CD4-positive, alpha-beta T cell treated with Interleukin-4 for 1 hour (primary cell): Measurements from ENCODE around the gene MET.
"Not testable (repeated sequence)": the region's sequence is repeated elsewhere in the genome, so short reads cannot be mapped to it uniquely, and the experiment has no call there.

ENCODE experiments used
- DNase-seq, 2 donors: peaks; one replicate each; pipeline ENCODE4 v3.0.0-alpha.2; 2020 to 2022

The MET gene

DNA sequence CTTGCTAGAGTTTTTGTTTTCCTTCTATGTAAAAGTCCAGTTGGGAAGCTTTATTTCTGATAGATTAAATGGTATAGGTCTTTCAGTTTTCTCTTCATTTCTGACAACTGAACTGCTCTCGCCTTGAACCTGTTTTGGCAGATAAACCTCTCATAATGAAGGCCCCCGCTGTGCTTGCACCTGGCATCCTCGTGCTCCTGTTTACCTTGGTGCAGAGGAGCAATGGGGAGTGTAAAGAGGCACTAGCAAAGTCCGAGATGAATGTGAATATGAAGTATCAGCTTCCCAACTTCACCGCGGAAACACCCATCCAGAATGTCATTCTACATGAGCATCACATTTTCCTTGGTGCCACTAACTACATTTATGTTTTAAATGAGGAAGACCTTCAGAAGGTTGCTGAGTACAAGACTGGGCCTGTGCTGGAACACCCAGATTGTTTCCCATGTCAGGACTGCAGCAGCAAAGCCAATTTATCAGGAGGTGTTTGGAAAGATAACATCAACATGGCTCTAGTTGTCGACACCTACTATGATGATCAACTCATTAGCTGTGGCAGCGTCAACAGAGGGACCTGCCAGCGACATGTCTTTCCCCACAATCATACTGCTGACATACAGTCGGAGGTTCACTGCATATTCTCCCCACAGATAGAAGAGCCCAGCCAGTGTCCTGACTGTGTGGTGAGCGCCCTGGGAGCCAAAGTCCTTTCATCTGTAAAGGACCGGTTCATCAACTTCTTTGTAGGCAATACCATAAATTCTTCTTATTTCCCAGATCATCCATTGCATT lies 27.1 kb downstream of the MET start:
- DNase-seq: no peak

DNA sequence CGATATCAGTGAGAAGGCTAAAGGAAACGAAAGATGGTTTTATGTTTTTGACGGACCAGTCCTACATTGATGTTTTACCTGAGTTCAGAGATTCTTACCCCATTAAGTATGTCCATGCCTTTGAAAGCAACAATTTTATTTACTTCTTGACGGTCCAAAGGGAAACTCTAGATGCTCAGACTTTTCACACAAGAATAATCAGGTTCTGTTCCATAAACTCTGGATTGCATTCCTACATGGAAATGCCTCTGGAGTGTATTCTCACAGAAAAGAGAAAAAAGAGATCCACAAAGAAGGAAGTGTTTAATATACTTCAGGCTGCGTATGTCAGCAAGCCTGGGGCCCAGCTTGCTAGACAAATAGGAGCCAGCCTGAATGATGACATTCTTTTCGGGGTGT lies 27.7 kb downstream of the MET start:
- no peak for DNase-seq

DNA sequence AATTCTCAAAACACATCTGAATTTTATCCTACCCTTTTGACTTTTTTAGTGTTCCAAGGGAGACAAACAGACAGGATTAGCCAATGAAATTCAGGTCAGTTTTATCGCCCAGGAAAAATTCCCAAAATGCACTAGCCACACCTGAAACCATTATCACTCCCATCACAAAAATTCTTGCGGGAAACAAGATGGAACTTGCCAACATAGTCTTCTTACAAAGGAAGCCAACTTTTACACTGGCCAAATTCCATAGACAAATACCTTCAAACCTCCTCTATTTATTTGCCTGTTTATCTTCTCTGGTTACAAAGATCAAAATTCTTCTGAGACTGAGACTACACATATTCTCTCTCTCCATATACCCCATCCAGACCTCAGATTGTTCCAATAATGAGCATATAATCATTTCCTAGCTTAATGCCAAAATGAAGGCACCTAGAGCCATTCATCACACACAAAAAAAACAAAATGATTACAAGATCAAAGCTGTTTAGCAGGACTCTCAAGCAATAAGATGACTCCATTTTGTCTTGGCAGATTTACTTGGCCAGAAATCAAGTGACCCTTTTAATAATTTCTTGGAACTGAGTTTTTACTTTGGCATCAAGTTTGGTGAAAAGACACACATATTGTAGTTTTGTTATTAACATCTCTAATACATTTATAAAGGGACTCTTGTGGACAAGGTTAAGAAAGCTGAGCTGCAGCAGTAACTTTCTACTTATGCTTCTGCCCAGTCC lies 30.2 kb downstream of the MET start:
- DNase-seq: no peak

DNA sequence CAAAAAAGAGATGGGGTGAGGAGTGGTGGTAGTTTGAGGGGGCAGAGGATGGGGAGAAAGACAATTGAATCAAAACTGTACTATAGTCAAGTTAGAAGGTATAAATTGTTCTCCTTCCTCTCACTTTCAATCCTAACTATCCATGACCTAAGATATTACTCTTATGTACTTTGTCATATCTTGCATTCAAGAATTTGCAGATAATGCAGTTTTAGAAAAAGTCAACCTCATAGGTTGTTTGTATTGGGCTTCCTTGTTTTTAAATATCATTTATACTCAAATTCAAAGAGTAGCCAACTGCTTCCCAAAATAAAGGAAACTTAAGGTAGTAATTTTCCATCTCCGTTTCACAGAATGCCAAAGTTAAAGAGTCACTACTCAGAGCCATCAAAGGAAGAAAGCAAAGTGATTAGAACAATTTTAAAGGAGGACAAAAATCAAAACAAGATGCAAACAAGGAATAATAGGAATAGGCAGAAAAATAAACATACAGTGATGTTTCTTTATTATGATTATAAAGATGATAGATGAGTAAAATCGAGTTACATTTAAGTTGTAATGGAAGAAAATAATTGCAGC lies 32.7 kb downstream of the MET start:
- DNase-seq: no peak

DNA sequence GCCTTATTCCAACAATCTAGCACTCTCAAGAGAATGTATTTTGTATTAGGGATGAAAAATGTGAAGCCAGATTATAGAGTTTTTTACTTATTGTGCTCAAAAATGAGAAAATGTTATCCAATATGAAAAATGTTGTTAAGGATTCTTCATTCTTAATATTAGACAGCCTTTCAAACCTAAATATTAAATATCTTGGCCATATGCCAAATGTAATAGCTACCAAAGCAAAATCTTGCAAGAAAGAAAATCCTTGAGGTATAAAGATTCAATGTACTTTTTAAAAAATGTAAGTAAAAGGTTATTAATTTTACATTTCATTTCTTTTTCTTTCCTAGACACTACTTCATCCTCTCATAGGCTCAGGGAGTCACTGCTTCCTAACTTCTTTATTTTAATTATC lies 33.4 kb downstream of the MET start:
- no peak for DNase-seq

DNA sequence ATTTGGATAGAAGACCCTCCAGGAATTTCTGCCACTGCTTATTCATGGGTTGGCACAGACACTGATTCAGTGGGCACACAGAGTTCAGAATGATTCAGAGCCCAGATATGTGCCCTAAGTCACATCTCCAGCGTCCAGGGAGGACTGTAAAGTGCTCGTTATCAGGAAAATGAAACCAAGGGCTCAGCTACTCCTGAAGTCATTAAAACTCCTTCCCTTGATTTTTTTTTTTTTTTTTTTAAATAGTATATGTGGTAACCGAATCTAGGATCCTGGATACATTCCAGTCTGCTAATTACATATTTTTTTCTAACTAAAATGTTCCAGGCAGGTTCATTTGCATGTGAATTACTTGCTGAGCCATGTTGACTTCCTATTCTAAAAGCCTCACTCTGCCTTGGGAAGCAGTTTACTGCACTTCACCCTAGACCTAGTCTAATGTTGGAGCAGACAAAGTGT lies 34.7 kb downstream of the MET start:
- DNase-seq: no peak

DNA sequence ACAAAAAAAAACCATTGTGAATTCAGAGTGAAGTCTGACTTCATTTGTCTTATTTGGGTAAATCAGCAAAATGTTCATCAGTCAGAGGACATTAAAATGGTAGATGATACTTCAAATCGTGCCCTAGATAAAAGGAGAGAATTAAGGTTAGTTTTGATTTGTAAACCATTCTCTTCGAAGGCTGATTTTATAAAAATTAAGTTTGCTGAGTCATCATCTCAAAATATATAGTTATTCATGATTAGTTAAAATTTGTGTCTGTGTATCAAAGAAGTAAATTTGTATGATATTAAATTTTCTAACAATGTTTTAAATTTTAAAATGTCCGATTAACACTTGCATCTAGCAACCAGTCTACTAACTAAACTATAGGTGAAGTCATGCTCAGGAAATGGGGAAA lies 35.3 kb downstream of the MET start:
- DNase-seq: no peak

DNA sequence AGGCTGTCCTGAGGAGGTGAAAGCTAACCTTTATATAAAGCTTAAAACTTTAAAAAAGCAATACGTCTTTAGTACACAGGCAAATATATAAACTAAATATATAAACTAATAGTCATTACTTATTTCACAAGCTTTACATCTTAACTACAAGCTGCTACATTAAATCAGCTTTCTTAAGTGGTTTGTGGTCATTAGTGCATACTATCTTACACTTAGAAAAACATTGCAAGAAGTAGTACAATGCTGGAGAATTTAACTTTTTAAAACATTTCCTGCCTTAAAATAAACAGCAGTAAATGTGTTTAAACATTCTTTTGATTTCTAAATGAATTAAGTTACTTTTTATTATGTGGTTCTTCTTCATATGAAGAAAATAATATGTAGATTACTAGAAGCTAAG lies 36.3 kb downstream of the MET start:
- DNase-seq: no peak

DNA sequence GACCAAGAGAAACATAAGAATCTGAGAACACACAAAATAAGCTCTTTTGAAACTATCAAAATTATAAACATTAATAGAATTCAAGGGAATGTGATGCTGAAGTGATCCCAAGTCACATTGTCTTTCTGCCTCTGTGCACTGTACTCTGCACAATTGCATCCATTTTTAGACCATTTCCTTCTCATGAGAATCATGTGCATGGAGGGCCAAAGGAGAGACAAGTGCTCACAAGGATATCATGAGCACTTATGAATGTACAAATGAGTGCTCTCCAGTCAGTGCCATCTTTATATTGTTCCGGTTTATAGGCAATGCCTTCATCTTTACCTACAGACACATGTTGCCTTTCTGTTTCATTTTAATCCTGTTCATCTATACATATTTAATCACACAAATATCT lies 36.9 kb downstream of the MET start:
- DNase-seq: no peak

DNA sequence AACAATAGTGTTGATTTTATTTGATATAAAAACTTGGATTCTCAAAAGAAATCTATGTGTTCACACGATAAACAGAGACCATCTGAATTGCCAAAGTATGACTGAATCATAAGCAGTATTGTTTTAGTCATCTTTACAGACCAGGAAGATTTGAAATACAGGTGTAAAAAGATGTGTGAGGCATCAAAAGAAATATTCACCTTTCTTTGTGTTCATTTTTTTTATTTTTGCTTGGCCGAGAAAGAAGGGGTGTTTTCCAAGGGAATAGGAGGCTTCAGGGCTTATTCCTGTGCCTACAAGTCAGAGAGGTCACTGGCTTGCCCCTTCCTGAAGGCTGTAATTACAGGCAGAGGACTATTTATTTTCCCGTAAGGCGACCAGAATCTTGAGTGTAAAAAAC lies 37.3 kb downstream of the MET start:
- DNase-seq: no peak

DNA sequence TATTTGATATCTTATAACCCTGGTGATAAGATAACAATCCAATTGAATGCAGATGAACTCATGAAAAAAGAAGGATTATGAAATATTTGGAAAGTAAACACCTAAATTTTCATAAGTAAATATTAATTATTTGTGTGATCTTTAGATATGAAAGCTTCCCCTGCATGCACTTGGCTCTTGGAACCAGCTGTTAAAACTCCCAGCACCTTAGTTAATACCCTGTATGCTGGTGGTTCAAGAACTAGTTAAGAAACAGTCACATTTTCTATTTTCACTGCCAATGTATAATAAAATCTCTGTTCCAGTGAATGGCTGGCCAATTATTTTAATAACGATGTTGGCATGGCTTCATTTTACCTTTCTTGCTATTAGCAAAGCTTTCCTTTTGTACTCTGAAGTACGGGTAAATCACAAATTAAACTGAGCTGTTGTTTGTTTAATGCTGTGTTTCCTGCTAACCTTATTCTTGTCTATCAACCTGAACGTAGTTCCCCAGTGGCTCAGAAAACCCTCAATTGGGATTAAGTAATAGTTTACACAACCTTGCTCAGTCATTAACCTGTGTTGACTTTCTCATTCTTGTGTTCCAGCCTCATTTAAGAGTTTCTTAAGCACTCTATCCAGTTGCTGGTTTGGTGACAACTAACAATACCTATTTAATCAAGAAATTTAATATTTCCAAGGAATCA lies 38.9 kb downstream of the MET start:
- no peak for DNase-seq

DNA sequence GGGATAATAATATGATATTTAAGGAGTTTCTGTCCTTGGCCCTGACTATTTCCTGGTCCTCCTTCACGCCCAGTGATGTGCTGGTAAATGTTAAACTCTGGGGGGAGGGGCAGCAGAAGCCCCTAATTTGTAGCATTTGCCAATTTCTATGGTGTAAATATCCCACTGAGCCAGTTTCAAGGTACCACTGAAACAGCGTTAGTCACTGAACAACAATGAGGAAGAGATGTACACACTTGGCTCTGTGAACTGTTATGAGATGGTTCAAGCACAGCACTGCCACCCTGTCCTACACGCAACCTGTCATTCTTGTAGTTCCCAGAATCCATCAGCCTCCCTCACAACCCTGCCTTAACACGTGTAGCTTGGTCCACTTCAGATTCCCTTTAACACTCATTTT lies 39.8 kb downstream of the MET start:
- no peak for DNase-seq

DNA sequence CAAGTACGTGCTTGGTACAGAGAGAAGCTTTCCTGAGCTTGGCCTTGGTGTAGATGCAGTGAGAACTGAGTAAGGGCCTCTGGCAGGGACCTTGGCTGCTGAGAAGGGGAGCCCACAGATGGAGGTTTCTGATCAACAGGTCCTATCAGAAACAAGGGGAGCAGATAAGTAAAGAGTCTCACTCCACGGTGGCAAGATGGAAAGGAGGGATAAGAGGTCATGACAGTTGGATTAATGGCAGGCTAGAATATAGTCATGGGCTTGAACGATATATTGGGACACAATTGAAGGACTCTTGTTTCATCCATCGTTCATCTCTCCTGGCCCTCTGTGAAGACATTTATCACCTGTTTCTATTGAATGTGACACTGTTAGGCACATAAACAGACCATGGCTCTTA lies 41.5 kb downstream of the MET start:
- no peak for DNase-seq

DNA sequence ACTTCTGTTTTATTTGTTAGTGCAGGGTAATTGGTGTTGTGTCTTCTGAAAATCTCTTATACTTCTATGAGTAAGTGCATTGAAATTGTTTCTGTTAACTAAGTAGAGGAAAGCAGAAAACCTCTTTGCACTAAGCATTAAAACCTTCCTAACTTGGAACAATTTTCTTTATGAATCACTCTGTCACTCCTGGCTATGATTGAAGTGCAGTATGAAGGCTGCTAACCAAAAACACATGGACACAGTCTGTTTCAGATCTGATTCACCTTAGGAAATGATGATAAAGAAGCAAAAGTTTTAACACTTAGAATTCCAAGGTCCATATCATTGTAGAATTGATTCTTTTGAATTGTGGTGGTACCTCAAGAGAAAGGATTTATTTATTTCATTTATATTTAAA lies 41.9 kb downstream of the MET start:
- no peak for DNase-seq

DNA sequence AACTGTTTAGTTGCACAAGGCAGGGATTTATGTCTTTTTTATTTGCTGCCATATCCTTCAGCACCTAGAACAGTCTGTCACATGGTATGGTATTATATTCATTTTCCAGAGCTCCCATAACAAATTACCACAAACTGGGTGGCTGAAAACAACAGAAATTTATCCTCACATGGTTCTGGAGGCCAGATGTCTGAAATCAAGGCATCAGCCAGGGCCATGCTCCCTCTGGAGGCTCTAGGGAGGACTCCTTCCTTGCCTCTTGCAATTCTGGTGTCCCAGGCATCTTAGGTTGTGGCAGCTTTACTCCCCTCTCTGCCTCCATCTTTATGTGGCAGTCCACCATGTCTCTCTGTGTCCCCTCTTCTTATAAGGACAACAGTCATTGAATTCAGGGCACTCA lies 43.1 kb downstream of the MET start:
- no peak for DNase-seq

DNA sequence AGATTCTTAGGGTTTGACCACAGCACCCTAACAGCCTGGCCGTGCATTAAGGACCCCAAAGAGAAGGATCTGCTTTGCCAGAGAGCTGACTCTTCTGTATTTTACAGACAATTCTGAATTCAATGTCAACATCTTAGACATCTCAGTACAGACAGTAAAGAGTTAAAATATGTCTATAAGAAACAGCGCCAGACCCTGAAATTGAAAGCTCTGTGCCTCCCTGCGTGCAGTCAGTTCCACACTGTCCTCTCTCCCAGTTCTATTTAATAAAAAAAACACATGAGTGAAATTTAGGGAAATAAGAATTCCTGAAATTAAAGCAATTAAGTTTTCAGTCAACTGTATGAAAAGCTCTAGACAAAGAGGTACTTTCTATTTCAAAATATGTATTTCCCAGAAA lies 45.1 kb downstream of the MET start:
- DNase-seq: no peak

DNA sequence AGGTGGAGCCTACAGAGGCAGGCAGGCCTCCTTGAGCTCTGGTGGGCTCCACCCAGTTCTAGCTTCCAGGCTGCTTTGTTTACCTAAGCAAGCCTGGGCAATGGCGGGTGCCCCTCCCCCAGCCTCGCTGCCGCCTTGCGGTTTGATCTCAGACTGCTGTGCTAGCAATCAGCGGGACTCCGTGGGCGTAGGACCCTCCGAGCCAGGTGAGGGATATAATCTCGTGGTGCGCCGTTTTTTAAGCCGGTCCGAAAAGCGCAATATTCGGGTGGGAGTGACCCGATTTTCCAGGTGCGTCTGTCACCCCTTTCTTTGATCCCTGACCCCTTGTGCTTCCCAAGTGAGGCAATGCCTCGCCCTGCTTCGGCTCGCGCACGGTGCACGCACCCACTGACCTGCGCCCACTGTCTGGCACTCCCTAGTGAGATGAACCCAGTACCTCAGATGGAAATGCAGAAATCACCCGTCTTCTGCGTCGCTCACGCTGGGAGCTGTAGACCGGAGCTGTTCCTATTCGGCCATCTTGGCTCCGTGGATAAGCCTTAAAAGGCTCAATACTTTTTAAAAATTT lies 52.0 kb downstream of the MET start:
- DNase-seq: not testable (repeated sequence)

DNA sequence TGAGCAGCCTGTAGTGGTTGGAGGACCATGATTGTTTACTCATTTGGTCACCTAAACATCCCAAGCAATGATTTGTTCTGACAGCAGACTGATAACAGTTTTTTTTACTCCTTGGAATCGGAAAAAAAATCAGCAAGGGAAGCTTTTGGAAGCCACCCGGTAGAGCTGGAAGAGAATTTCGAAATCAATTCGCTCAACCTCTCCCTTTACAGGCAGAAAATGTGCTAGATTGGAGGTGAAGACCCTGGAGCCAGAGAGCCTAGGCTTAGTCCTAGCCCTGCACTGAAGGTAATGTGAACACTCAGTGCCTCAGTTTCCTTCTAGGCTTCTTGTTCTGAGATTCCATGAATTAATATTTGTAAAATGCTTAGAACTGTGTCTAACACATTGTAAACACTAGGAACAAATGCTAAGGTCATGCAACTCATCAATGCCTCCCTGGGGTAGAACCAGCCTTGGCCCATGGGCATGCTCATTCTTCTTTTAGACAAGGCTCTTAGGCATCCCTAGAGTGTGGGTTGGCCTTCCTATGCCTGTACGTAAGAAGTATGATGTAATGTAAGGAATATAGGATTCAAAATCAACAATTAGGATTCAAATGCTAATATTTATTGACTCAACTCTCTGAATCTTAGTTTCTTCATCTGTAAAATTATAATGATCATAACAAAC lies 52.7 kb downstream of the MET start:
- DNase-seq: no peak

DNA sequence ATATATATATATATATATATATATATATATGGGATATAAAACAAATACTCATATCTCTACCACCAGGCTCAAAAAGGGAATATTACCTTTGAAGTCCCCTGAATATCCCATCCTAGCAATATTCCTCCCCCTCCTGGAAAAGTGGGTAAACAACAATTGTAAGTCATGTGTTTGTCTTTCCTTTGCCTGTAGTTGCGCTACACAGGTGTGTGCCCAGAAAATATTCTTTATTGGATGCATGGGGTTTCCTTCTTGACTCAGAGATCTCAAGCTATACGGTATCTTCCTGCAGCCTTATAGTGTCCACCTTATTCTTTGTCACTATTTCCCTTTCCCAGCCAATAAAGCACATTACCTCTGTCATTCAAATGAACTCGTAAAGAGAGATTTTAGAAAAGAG lies 54.2 kb downstream of the MET start:
- no peak for DNase-seq

DNA sequence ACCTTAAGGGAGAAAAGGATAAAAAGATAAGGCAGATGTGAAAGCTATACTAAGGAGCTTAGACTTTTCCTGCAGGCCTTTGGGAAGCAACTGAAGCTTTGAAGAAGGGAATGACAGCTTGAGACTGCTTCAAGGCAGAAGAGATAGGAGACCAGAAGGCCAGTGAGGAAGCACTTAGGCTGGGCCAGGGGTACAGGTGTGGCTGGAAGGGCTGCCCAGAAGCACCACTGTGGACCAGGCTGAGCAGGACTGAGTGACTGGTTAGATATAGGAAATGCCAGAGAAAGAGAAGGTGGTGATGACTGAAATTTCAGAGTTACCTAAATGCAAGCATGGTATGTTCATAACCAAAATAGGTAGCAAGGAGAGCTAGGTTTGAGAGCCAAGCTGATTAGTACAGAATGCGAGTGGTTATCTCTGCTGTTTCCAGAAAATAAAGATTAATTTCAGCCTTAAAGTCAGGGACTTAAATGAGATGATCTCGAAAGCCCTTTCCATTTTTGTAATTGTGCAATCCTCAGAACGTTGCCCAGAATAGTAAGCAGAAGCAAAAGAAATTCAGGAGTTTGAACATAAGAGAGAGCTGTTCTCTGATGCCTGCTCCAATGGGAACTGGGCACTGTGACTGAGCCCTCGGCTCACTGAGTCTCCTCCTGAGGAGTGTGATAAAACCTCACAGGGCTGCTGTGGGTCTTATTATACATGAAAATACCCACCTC lies 54.9 kb downstream of the MET start:
- no peak for DNase-seq

DNA sequence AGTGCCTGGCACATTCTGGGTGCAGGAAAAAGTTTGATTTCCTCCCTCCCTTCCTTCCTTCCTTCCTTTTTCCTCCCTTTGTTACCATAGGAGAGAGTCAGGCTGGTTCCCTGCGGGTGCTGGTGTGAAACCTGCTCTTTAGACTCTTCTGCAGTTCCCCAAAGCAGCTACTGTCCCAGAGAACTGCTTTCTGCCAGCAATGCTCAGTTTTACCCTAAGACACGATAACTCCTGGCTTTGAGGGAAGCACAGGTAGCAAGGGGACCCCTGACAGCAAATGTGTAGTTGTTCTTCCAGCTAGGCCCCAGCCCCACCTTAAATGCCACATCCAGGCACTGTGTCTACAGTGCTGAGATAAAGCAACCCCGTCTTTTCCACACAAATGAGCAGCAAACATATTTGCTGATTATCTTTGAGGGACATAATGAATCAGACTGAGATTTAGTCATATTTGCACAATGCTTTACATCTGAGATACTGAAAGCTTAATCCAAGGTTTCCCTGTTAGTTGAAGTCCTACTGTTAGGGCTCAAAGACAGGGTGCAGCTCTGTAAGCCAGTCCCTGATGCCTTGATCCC lies 55.5 kb downstream of the MET start:
- no peak for DNase-seq

DNA sequence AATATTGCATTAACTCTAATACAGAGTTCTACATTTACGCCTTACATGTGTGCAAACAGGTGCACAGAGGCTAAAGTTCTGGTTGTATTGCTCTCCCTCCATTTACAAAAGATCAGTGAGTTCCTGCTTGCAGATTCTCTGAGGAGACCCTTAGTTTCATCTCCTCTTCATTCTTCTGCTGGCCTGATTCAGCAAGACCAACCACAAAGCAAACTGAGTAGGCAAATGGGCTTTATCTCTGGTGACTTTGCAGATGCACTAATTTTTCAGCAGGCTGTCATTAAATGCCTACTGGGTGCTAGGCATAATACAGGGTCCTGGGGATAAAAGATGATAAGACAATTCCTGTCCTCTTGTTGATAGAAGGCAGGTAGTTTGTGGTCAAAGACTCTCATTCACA lies 56.4 kb downstream of the MET start:
- DNase-seq: no peak
